PC-9 (cell line): Measurements from ENCODE around the gene GOLM1. TPM values are rescaled to one million over a fixed set of nuclear protein-coding genes. Genes with fewer than 3 reads are reported as not detected.
"Not testable (repeated sequence)": the region's sequence is repeated elsewhere in the genome, so short reads cannot be mapped to it uniquely, and the experiment has no call there.

ENCODE experiments used
- BruUV-seq: library from RNA; stranded (reverse); fragments of 400-500 nt; replicated peaks from 2 replicates; lab custom pipeline; 2021; lab: Mats Ljungman, UMichigan
- CTCF ChIA-PET: fragments of 300-600 bp; sonication (Branson Sonifier 250); formaldehyde crosslinking; loops from one replicate; lab custom pipeline; 2022; ENCODE audit warnings: antibody characterized with exemption; lab: Charles Lee
- POLR2A ChIA-PET: fragments of 300-600 bp; sonication (Branson Sonifier 250); formaldehyde crosslinking; loops from one replicate; lab custom pipeline; 2022; ENCODE audit warnings: antibody characterized with exemption; ENCODE audit not compliant: unreplicated experiment; lab: Charles Lee
- DNase-seq, 2 experiments: peaks; one replicate each; pipeline versions ENCODE4 v3.0.0 to v3.0.0-alpha.2; 2015 to 2022; ENCODE audit warnings: mixed read lengths in 1 of 2
- H2AFZ ChIP-seq: fragments of 200-600 bp; sonication (generic); 2 replicates; pipeline ENCODE4 v1.8.1; 2017; ENCODE audit warnings: antibody characterized with exemption
- H3F3A ChIP-seq: fragments of 200-600 bp; sonication (generic); 2 replicates; pipeline ENCODE4 v1.8.1; 2017; ENCODE audit warnings: antibody characterized with exemption, mild to moderate bottlenecking, low read depth; ENCODE audit not compliant: insufficient read depth
- H3K27ac ChIP-seq: fragments of 200-600 bp; sonication (generic); 2 replicates; pipeline ENCODE4 v1.6.1; 2016; ENCODE audit warnings: mixed run types
- H3K27me3 ChIP-seq: fragments of 200-600 bp; sonication (generic); 2 replicates; pipeline ENCODE4 v1.6.1; 2016; ENCODE audit warnings: low read depth, mixed run types; ENCODE audit not compliant: insufficient read depth
- H3K36me3 ChIP-seq: fragments of 200-600 bp; sonication (generic); 2 replicates; pipeline ENCODE4 v1.6.1; 2016; ENCODE audit warnings: low read depth, mixed run types
- H3K4me1 ChIP-seq: fragments of 200-600 bp; sonication (generic); replicated peaks from 2 replicates; pipeline ENCODE4 v1.6.1; 2016; ENCODE audit warnings: mixed run types; ENCODE audit not compliant: insufficient read depth
- H3K4me2 ChIP-seq: fragments of 200-600 bp; sonication (generic); 2 replicates; pipeline ENCODE4 v1.6.1; 2017; ENCODE audit warnings: mixed run types
- H3K4me3 ChIP-seq: fragments of 200-600 bp; sonication (generic); 2 replicates; pipeline ENCODE4 v1.6.1; 2016; ENCODE audit warnings: mixed run types
- H3K79me2 ChIP-seq: fragments of 200-600 bp; sonication (generic); 2 replicates; pipeline ENCODE4 v1.6.1; 2017; ENCODE audit warnings: low read depth, mixed run types
- H3K9me2 ChIP-seq: fragments of 200-600 bp; sonication (generic); 2 replicates; pipeline ENCODE4 v1.8.1; 2017; ENCODE audit warnings: mild to moderate bottlenecking; ENCODE audit not compliant: insufficient read depth
- H3K9me3 ChIP-seq: fragments of 200-600 bp; sonication (generic); 2 replicates; pipeline ENCODE4 v1.8.1; 2016; ENCODE audit warnings: low read depth; ENCODE audit not compliant: insufficient read depth
- H4K20me1 ChIP-seq: fragments of 200-600 bp; sonication (generic); 2 replicates; pipeline ENCODE4 v1.8.1; 2017; ENCODE audit not compliant: insufficient read depth
- CTCF ChIP-seq: fragments of 200-600 bp; sonication (generic); conservative IDR thresholded peaks from 2 replicates; pipeline ENCODE4 v1.6.1; 2017; ENCODE audit warnings: mixed run types, antibody characterized with exemption, mild to moderate bottlenecking, moderate library complexity
- EZH2 ChIP-seq: fragments of 200-600 bp; sonication (generic); IDR thresholded peaks from 2 replicates; pipeline ENCODE4 v1.8.0; 2017; ENCODE audit warnings: antibody characterized with exemption, low read depth
- intact Hi-C: fragments of 100-400 bp; cut with micrococcal nuclease; formaldehyde crosslinking; loops from one replicate; pipeline ENCODE4 v1.10.0; 2022; ENCODE audit not compliant: unreplicated experiment
- total RNA-seq: library from RNA; stranded (reverse); gene quantifications from 2 replicates; pipeline ENCODE4 v1.2.3, GENCODE V29; 2021

The GOLM1 gene
- total RNA-seq, 1 experiment from 2014 or later, result 94.7 TPM

DNA sequence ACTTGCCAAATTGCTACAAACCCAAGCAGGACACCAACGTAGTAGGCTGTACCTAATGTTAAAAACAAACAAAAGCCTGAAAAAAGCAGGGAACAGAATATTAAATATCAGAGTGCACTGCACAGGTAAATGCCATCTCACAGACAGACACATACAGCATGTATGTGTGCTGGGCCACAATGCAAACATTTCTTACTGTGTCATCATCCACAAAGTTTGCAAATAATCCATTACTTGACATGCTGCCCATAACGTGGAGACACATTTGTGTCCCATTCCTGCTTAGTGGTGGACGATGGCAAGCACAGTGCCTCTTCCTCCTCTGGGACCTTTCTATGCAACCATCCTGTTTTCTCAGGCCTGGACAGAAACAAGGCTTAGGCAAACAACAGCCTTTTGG, 44.7 kb downstream of the GOLM1 start:
- intact Hi-C loops, result no loop called here
- Histone ChIP-seq H2AFZ (no peak overlapping the region), H3K27ac (no peak overlapping the region), H3K4me1 (no peaks in the 10 kb centered on the region), H4K20me1 (peaks cover 4% of the 10 kb centered on the region; the same call in 1 of the 2 replicates), H3K4me3 (no peak overlapping the region), H3K79me2 (no peaks in the 10 kb centered on the region; the same call in 1 of the 2 replicates), H3K4me2 (no peak overlapping the region), H3K27me3 (no peaks in the 10 kb centered on the region), H3K9me2 (no peaks in the 10 kb centered on the region), H3K36me3 (no peaks in the 10 kb centered on the region), H3K9me3 (no peaks in the 10 kb centered on the region), H3F3A (no peaks in the 10 kb centered on the region)
- DNase-seq, result no peak
- BruUV-seq, result no TSS peak
- TF ChIP-seq EZH2 (no peak), CTCF (no peak)
- ChIA-PET CTCF (no interaction called here), POLR2A (no interaction called here)

GRCh38 chr9:86052556-86053468, 46.5 kb downstream of the GOLM1 start:
- H3K4me1 ChIP-seq, result no peaks in the 10 kb centered on the region
- ChIA-PET POLR2A (no interaction called here), CTCF (no interaction called here)
- no peaks in the 10 kb centered on the region for H3K36me3 ChIP-seq
- no peak for DNase-seq
- no peak for TF ChIP-seq CTCF
- TF ChIP-seq EZH2, result no peak
- H3F3A ChIP-seq, result no peaks in the 10 kb centered on the region
- H3K27me3 ChIP-seq, result no peaks in the 10 kb centered on the region
- intact Hi-C loops, result no loop called here
- H3K79me2 ChIP-seq, result no peaks in the 10 kb centered on the region; the same call in 1 of the 2 replicates
- no peaks in the 10 kb centered on the region for H3K9me2 ChIP-seq
- H3K4me3 ChIP-seq, result no peak overlapping the region
- no peak overlapping the region for H3K27ac ChIP-seq
- H2AFZ ChIP-seq, result no peak overlapping the region
- no peak overlapping the region for H3K4me2 ChIP-seq
- no TSS peak for BruUV-seq
- H3K9me3 ChIP-seq, result no peaks in the 10 kb centered on the region
- peaks cover 4% of the 10 kb centered on the region; the same call in 1 of the 2 replicates for H4K20me1 ChIP-seq

DNA sequence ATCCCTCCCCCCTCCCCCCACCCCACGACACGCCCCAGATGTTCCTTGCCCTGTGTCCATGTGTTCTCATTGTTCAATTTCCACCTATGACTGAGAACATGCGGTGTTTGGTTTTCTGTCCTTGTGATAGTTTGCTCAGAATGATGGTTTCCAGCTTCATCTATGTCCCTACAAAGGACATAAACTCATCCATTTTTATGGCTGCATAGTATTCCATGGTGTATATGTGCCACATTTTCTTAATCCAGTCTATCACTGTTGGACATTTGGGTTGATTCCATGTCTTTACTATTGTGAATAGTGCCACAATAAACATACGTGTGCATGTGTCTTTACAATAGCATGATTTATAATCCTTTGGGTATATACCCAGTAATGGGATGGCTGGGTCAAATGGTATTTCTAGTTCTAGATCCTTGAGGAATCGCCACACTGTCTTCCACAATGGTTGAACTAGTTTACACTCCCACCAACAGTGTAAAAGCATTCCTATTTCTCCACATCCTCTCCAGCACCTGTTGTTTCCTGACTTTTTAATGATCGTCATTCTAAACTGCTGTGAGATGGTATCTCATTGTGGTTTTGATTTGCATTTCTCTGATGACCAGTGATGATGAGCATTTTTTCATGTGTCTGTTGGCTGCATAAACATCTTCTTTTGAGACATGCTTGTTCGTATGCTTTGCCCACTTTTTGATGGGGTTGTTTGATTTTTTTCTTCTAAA, 51.2 kb downstream of the GOLM1 start:
- H3K9me2 ChIP-seq, H2AFZ ChIP-seq, H3K27me3 ChIP-seq, POLR2A ChIA-PET, H3K79me2 ChIP-seq, H3K27ac ChIP-seq, H4K20me1 ChIP-seq, intact Hi-C loops, H3K4me2 ChIP-seq, H3K4me3 ChIP-seq, DNase-seq, H3K36me3 ChIP-seq, BruUV-seq, CTCF ChIA-PET, H3K9me3 ChIP-seq, H3K4me1 ChIP-seq, H3F3A ChIP-seq: not testable (repeated sequence)
